Neural progenitor cell (in vitro differentiated cells): ENCODE results near the gene GPR158. TPM values are rescaled to one million over a fixed set of nuclear protein-coding genes. Genes with fewer than 3 reads are reported as not detected.

Experiments
- DNase-seq: peaks from one replicate; pipeline ENCODE4 v3.0.0-alpha.2; 2016; ENCODE audit warnings: low spot score
- H2AFZ ChIP-seq: fragments of 200-600 bp; sonication (generic); replicated peaks from 2 replicates; pipeline ENCODE4 v1.6.1; 2016; ENCODE audit warnings: antibody characterized with exemption
- H3F3A ChIP-seq: fragments of 200-600 bp; sonication (generic); 2 replicates; pipeline ENCODE4 v1.6.1; 2016; ENCODE audit warnings: antibody characterized with exemption, low read depth
- H3K27ac ChIP-seq: fragments of 200-600 bp; sonication (generic); 2 replicates; pipeline ENCODE4 v1.5.1; 2016; ENCODE audit warnings: mild to moderate bottlenecking
- H3K27me3 ChIP-seq: fragments of 200-600 bp; sonication (generic); 2 replicates; pipeline ENCODE4 v1.6.1; 2016; ENCODE audit warnings: mild to moderate bottlenecking, moderate library complexity
- H3K36me3 ChIP-seq: fragments of 200-600 bp; sonication (generic); 2 replicates; pipeline ENCODE4 v1.5.1; 2016
- H3K4me1 ChIP-seq: fragments of 200-600 bp; sonication (generic); 2 replicates; pipeline ENCODE4 v1.6.1; 2016; ENCODE audit warnings: mixed run types
- H3K4me2 ChIP-seq: fragments of 200-600 bp; sonication (generic); 2 replicates; pipeline ENCODE4 v1.6.1; 2016
- H3K4me3 ChIP-seq: fragments of 200-600 bp; sonication (generic); 2 replicates; pipeline ENCODE4 v1.5.1; 2016
- H3K79me2 ChIP-seq: fragments of 200-600 bp; sonication (generic); 2 replicates; pipeline ENCODE4 v1.6.1; 2016; ENCODE audit warnings: low read depth
- H3K9ac ChIP-seq: fragments of 200-600 bp; sonication (generic); 2 replicates; pipeline ENCODE4 v1.6.1; 2016
- H3K9me3 ChIP-seq: fragments of 200-600 bp; sonication (generic); 2 replicates; pipeline ENCODE4 v1.5.1; 2016; ENCODE audit warnings: low read depth
- H4K20me1 ChIP-seq: fragments of 200-600 bp; sonication (generic); 2 replicates; pipeline ENCODE4 v1.6.1; 2016; ENCODE audit warnings: low read depth
- H3K27ac Mint-ChIP-seq: 3 replicates; pipeline ENCODE4 v1.8.0; 2021; ENCODE audit warnings: mixed read lengths
- H3K27me3 Mint-ChIP-seq: 2 replicates; pipeline ENCODE4 v1.8.0; 2022; ENCODE audit warnings: low read depth, mild to moderate bottlenecking, inconsistent platforms, moderate library complexity, mixed read lengths; ENCODE audit not compliant: insufficient read depth
- H3K36me3 Mint-ChIP-seq: 3 replicates; pipeline ENCODE4 v1.8.0; 2021; ENCODE audit warnings: mixed read lengths
- H3K4me1 Mint-ChIP-seq: 3 replicates; pipeline ENCODE4 v1.8.0; 2021; ENCODE audit warnings: mixed read lengths
- H3K4me3 Mint-ChIP-seq: 3 replicates; pipeline ENCODE4 v1.8.0; 2021; ENCODE audit warnings: mild to moderate bottlenecking, moderate library complexity, mixed read lengths
- H3K9me3 Mint-ChIP-seq: 3 replicates; pipeline ENCODE4 v1.8.0; 2020; ENCODE audit warnings: mixed read lengths
- CTCF ChIP-seq: fragments of 200-600 bp; sonication (generic); IDR thresholded peaks from 2 replicates; pipeline ENCODE4 v1.5.1; 2017; ENCODE audit warnings: antibody characterized with exemption, mild to moderate bottlenecking
- EZH2 ChIP-seq: fragments of 200-600 bp; sonication (generic); IDR thresholded peaks from 2 replicates; pipeline ENCODE4 v1.6.1; 2017; ENCODE audit warnings: antibody characterized with exemption, mild to moderate bottlenecking, moderate library complexity
- EZH2phosphoT487 ChIP-seq: fragments of 200-600 bp; sonication (generic); IDR thresholded peaks from 2 replicates; pipeline ENCODE4 v1.6.1; 2017; ENCODE audit warnings: antibody characterized with exemption
- total RNA-seq: library from RNA; depleted of rRNA; stranded (reverse); fragments of >200 nt; gene quantifications from 2 replicates; pipeline ENCODE4 v1.2.3, GENCODE V29; 2015; ENCODE audit warnings: low replicate concordance

GPR158 gene
- total RNA-seq, 1 donor from 2014 or later, result 0.39 TPM

- no peaks in the 10 kb centered on the region for H3K9me3 ChIP-seq
- Mint-ChIP-seq H3K9me3 (no peaks in the 10 kb centered on the region), H3K36me3 (no peaks in the 10 kb centered on the region), H3K4me3 (no peak overlapping the region), H3K4me1 (peaks cover 18% of the 10 kb centered on the region), H3K27me3 (no peaks in the 10 kb centered on the region), H3K27ac (no peak overlapping the region)
- H3K36me3 ChIP-seq, result no peaks in the 10 kb centered on the region
- no peak overlapping the region for H3K9ac ChIP-seq
- no peak for DNase-seq
- H3K79me2 ChIP-seq, result no peaks in the 10 kb centered on the region
- H2AFZ ChIP-seq, result no peak overlapping the region
- H3K4me2 ChIP-seq, result no peak overlapping the region
- TF ChIP-seq EZH2 (no peak), CTCF (no peak), EZH2phosphoT487 (no peak)
- H3K4me1 ChIP-seq, result peaks cover 30% of the 10 kb centered on the region
- no peak overlapping the region for H3K4me3 ChIP-seq
- H3K27me3 ChIP-seq, result no peaks in the 10 kb centered on the region
- H4K20me1 ChIP-seq, result no peaks in the 10 kb centered on the region
- no peaks in the 10 kb centered on the region for H3F3A ChIP-seq
- H3K27ac ChIP-seq, result no peak overlapping the region
Observed at GRCh38 chr10:25504838-25505237, 330.0 kb downstream of the GPR158 start.

GRCh38 chr10:25505466-25505865 lies 330.7 kb downstream of the GPR158 start:
- Histone ChIP-seq H3F3A (no peaks in the 10 kb centered on the region), H3K36me3 (no peaks in the 10 kb centered on the region), H3K9ac (no peak overlapping the region), H4K20me1 (no peaks in the 10 kb centered on the region), H3K27ac (no peak overlapping the region), H2AFZ (no peak overlapping the region), H3K4me3 (no peak overlapping the region), H3K4me2 (no peak overlapping the region), H3K9me3 (no peaks in the 10 kb centered on the region), H3K79me2 (no peaks in the 10 kb centered on the region), H3K27me3 (no peaks in the 10 kb centered on the region), H3K4me1 (peaks cover 23% of the 10 kb centered on the region)
- no peaks in the 10 kb centered on the region for H3K36me3 Mint-ChIP-seq
- no peaks in the 10 kb centered on the region for H3K27me3 Mint-ChIP-seq
- H3K27ac Mint-ChIP-seq, result no peak overlapping the region
- H3K9me3 Mint-ChIP-seq, result no peaks in the 10 kb centered on the region
- TF ChIP-seq EZH2phosphoT487 (no peak), EZH2 (no peak), CTCF (no peak)
- DNase-seq, result no peak
- H3K4me3 Mint-ChIP-seq, result no peak overlapping the region
- peaks cover 18% of the 10 kb centered on the region for H3K4me1 Mint-ChIP-seq

- Mint-ChIP-seq H3K27me3 (no peaks in the 10 kb centered on the region), H3K36me3 (no peaks in the 10 kb centered on the region), H3K9me3 (no peaks in the 10 kb centered on the region), H3K4me1 (peaks cover 16% of the 10 kb centered on the region), H3K27ac (no peak overlapping the region), H3K4me3 (no peak overlapping the region)
- Histone ChIP-seq H3K27me3 (no peaks in the 10 kb centered on the region), H3K9ac (no peak overlapping the region), H3K27ac (no peak overlapping the region), H3F3A (no peaks in the 10 kb centered on the region), H2AFZ (no peak overlapping the region), H4K20me1 (no peaks in the 10 kb centered on the region), H3K36me3 (no peaks in the 10 kb centered on the region), H3K4me1 (peaks cover 21% of the 10 kb centered on the region), H3K4me3 (no peak overlapping the region), H3K9me3 (no peaks in the 10 kb centered on the region), H3K79me2 (no peaks in the 10 kb centered on the region), H3K4me2 (no peak overlapping the region)
- TF ChIP-seq CTCF (no peak), EZH2phosphoT487 (no peak), EZH2 (no peak)
- no peak for DNase-seq
Observed at GRCh38 chr10:25506821-25507335, 332.1 kb downstream of the GPR158 start.
